Motor neuron (in vitro differentiated cells): ENCODE data around the gene MAJIN. TPM values are rescaled to one million over a fixed set of nuclear protein-coding genes. Genes with fewer than 3 reads are reported as not detected.

Experiments
- ATAC-seq, 8 experiments: fragments of 200-7000 bp; cut with Tn5 transposase; replicated peaks in 6 of 8; 2 replicates each; pipeline ENCODE4 v1.8.0; 2021; ENCODE audit warnings: mild to moderate bottlenecking in 8 of 8, moderate library complexity in 8 of 8
- H3K27ac ChIP-seq, 2 donors: fragments of 250-450 bp; sonication (Bioruptor Pico); 2 replicates each; pipeline ENCODE4 v1.9.0; 2021; ENCODE audit warnings: antibody characterized with exemption in 2 of 2, mild to moderate bottlenecking in 2 of 2, moderate library complexity in 1 of 2
- H3K4me1 ChIP-seq, 2 donors: fragments of 250-450 bp; sonication (Bioruptor Pico); replicated peaks in 1 of 2; 2 replicates each; pipeline ENCODE4 v1.6.1; 2021; ENCODE audit warnings: antibody characterized with exemption in 2 of 2, mild to moderate bottlenecking in 2 of 2, moderate library complexity in 1 of 2
- H3K4me3 ChIP-seq, 5 donors: fragments of 250-450 bp; sonication (Bioruptor Pico); 2 replicates each; pipeline ENCODE4 v1.9.0; 2021; ENCODE audit warnings: antibody characterized with exemption in 5 of 5, mild to moderate bottlenecking in 5 of 5, moderate library complexity in 4 of 5
- WGBS, 10 experiments: fragments of 450-650 bp; shearing (Covaris generic); methylation state at CpG; one replicate each; pipeline ENCODE4 v1.0.0; 2022; 5-methylcytosine and 5-hydroxymethylcytosine counted together
- in situ Hi-C, 9 experiments: fragments of 400-800 bp; cut with MboI; loops; one replicate each; pipeline ENCODE4 v1.15.0; 2021; ENCODE audit warnings: low sequenced_read_pairs in 9 of 9, low pct_unique_long_range_greater_than_20kb in 2 of 9; ENCODE audit not compliant: unreplicated experiment in 9 of 9
- total RNA-seq, 8 experiments: library from RNA; unstranded; fragments of 300-600 nt; gene quantifications; 2 replicates each; pipeline versions ENCODE4 v1.2.3 to v1.2.4, GENCODE V29; 2022

The MAJIN gene
- total RNA-seq, 8 experiments from 2014 or later: 0.11 to 1.8 (median 0.18) TPM; not detected in 4

DNA sequence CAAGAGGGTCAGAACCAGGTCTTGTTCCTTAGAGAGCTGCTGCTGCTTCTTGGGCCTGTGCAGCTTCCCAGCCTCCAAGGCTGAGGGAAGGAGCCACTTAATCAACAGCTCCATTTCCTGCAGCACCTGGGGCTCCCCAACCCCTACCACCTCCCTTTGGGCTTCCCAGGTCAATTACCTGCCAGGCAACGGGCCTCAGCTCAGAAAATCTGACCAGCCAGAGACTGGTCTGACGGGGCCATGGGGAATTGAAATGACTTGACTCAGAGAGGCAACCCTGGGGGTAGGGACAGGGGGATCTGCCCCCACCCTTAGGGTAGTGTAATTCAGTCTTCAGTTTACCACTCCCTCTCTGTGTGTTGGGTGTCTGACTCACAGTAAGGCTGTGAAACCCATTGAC is 4.7 kb upstream of the MAJIN start:
- WGBS, 10 experiments: 60 to 63% methylated on average over 1 to 2 of the region's 2 CpGs; no CpG with 5 or more reads in 8 of the 10 experiments
- Histone ChIP-seq H3K4me1 (no peaks in the 10 kb centered on the region), H3K27ac (no peak overlapping the region), H3K4me3 (no peak overlapping the region)
- in situ Hi-C loops: no loop called here
- ATAC-seq: no peak

DNA sequence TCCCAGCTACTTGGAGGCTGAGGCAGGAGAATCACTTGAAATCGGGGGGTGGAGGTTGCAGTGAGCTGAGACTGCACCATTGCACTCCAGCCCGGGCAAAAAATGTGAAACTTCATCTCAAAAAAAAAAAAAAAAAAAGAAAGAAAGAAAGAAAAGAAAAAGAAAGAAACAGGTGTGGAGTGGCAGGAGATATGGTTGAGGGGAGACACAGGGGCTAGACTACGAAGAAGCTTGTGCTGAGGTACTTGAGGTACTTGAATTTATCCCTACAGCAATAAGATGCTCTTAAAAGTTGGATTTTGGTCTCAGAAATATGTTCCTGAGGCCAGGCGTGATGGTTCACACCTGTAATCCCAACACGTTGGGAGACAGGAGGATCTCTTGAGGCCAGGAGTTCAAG is 2.2 kb upstream of the MAJIN start:
- H3K4me3 ChIP-seq: no peak overlapping the region
- H3K4me1 ChIP-seq: no peaks in the 10 kb centered on the region
- WGBS, 10 experiments: 19 to 76% (median 57%) methylated on average over 2 to 5 of the region's 5 CpGs
- no peak overlapping the region for H3K27ac ChIP-seq
- in situ Hi-C loops: no loop called here
- no peak for ATAC-seq

DNA sequence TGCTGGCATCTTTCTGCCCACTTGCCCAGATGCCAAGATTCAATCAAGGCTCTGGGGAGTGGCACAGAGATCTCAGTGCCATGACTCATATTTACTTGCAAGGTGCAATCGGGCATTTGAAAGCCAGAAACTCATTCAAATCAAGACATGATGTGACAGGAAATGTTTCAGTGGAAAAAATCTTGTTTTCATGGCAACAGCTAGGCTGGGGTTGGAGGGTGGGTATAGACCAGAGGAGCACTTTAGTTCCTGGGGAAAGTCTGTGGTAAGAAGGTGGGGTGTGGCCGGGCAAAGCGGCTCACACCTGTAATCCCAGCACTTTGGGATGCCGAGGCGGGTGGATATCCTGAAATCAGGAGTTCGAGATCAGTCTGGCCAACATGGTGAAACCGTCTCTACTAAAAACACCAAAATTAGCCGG is 1.2 kb downstream of the MAJIN start:
- 0 to 100% (median 90%) methylated on average over 1 to 5 of the region's 8 CpGs; no CpG with 5 or more reads in 3 of the 10 experiments for WGBS, 10 experiments
- no peak overlapping the region for H3K27ac ChIP-seq
- in situ Hi-C loops: no loop called here
- no peaks in the 10 kb centered on the region for H3K4me1 ChIP-seq
- no peak for ATAC-seq
- H3K4me3 ChIP-seq: no peak overlapping the region

DNA sequence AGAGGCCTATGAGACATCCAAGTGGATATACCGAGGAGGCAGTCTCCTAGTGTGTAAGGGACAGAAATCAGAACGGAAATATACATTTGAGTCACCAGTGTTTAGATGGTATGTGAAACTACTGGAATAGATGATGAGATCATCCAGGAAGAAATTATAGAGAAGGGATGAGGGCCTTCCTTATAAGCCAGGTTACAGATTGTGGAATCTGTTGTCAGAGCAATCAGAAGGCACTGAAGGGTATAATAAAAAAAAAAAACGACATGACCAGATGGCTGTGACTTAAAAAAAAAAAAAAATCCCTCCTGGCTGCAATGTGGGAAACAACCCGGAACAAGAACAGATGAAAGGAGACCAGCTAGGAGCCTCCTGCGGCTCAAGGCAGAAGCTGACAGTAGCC is 2.7 kb downstream of the MAJIN start:
- ATAC-seq: peak in 6 of 8 experiments; percentile 17 to 98 (median 91)
- WGBS, 10 experiments: 10 to 70% (median 38%) methylated on average over 2 to 5 of the region's 5 CpGs
- in situ Hi-C loops: no loop called here
- Histone ChIP-seq H3K4me3 (no peak overlapping the region), H3K27ac (no peak overlapping the region), H3K4me1 (no peaks in the 10 kb centered on the region)

DNA sequence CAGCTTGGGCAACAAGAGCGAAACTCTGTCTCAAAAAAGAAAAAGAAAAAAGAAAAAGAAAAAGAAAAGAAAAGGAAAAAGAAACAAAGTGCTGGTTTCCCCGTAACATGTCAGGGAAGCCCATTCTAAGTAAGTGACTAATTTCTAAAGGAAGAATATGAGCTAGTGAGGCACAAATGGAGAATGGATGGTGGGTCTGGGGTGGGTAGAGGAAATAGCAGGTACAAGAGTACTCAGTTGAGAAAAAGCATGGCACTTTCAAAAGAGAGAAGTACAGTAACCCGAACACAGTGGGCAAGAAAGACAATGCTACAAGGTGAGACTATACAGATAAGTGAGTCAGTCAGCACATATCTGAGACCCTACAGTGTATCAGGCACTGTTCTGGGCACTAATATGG is 4.5 kb downstream of the MAJIN start:
- no peaks in the 10 kb centered on the region for H3K4me1 ChIP-seq
- no peak overlapping the region for H3K27ac ChIP-seq
- in situ Hi-C loops: no loop called here
- no peak overlapping the region for H3K4me3 ChIP-seq
- no peak for ATAC-seq
- 73 to 100% (median 91%) methylated on average over 1 to 3 of the region's 3 CpGs for WGBS, 10 experiments

DNA sequence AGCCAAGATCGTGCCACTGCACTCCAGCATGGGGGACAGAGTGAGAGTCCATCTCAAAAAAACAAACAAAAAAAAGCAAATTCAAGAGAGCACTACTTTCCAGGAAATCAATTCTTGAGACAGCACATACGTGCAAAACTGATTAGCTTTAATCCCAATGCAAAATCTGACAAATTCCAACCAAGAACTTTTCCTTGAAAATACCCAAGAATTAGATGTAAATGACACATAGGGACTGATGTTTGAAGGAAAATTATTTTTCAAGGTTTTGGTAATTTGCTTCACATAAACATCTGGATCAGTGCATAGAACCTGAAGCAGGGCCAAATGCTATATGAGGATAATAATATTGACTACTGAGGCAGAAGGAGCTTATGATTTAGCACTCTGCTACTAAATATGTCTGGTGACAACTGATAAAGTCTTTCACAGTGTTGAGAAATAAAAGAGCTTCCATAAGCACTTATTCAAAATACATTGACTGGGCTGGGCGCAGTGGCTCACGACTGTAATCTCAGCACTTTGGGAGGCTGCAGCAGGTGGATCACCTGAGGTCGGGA is 8.8 kb downstream of the MAJIN start:
- Histone ChIP-seq H3K4me3 (no peak overlapping the region), H3K27ac (no peak overlapping the region), H3K4me1 (no peaks in the 10 kb centered on the region)
- in situ Hi-C loops: no loop called here
- 57 to 91% (median 78%) methylated on average over 1 to 5 of the region's 5 CpGs; no CpG with 5 or more reads in 1 of the 10 experiments for WGBS, 10 experiments
- ATAC-seq: no peak

DNA sequence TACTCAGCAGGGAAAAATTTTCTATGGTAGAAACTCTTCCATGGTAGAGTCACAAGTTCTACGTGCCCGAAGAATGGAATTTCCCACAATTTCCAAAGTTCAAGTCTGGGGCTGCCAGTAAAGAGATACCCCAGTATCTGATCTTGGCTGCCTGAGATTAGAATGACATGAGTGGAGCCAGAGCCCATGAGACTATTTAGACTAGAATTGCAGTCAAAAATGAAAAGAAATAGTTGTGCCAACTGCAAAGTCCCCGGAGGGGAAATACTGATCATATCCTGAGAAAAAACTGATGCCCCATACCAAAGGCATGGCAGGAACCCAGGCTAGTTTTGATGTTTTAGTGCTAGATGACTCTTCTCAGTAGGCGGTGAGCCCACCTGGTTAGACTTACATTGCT is 11.2 kb downstream of the MAJIN start:
- in situ Hi-C loops: no loop called here
- H3K27ac ChIP-seq: no peak overlapping the region
- no peak for ATAC-seq
- H3K4me3 ChIP-seq: no peak overlapping the region
- 56 to 100% (median 84%) methylated on average over 1 to 4 of the region's 4 CpGs; no CpG with 5 or more reads in 3 of the 10 experiments for WGBS, 10 experiments
- H3K4me1 ChIP-seq: no peaks in the 10 kb centered on the region

DNA sequence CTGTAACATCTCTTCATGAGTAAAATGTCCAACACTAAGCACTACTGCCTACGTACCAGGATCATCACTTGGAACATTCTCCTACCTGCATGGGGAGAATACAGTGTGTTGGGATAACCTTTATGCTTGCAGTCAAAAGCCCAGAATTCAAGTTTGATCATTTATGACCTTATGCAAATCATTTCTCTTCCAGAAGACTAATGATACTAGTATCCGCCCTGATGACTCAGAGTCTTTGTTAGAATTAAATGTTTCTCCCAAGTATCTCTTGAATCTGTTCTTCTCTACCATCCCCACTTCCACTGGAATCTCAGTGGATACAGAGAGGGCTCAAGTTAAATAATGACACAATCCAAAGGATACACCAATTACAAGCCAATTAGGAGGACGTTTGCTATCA is 12.4 kb downstream of the MAJIN start:
- WGBS, 10 experiments: 6 to 100% (median 59%) methylated on average over 1 to 3 of the region's 3 CpGs; no CpG with 5 or more reads in 1 of the 10 experiments
- no peak overlapping the region for H3K27ac ChIP-seq
- H3K4me3 ChIP-seq: no peak overlapping the region
- H3K4me1 ChIP-seq: no peaks in the 10 kb centered on the region
- in situ Hi-C loops: no loop called here
- ATAC-seq: peak in 4 of 8 experiments; percentile 20 to 97 (median 66)

DNA sequence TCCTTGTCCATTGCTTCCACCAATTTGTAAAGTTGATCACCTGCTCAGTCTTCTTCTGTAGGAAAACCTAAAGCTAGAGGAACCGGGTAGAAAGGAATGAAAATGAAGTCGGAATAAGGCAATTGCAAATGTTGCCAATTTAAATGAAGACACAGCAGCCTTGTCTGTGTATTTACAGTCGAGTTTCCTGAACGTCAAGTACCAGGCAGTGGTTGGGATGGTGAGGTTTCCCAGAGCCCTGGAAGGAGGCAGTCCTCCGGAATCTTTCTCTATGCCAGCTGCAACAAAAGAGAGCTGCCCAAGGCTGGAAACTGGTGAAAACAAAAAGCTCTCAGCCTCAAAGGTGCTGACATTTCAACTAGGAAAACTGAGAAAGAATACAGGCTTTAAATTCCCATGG is 17.7 kb downstream of the MAJIN start:
- in situ Hi-C loops: no loop called here
- WGBS, 10 experiments: 4 to 88% (median 36%) methylated on average over 1 to 5 of the region's 5 CpGs; no CpG with 5 or more reads in 1 of the 10 experiments
- no peak for ATAC-seq
- H3K4me3 ChIP-seq: no peak overlapping the region
- H3K27ac ChIP-seq: no peak overlapping the region
- H3K4me1 ChIP-seq: no peaks in the 10 kb centered on the region

DNA sequence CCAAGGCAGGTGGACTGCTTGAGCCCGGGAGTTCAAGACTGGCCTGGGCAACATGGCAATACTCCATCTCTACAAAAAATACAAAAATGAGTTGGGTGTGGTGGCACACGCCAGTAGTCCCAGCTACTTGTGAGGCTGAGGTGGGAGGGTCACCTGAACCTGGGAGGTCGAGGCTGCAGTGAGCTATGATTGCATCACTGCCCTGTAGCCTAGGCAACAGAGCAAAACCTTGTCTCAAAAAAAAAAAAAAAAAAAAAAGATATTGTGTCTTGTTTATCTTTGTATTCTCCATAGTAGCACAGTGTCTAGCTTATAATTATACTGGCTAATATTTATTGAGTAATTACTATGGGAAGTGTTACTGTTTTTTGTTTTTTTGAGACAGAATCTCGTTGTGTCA is 20.4 kb downstream of the MAJIN start:
- H3K27ac ChIP-seq: no peak overlapping the region
- ATAC-seq: no peak
- WGBS, 10 experiments: 10 to 83% (median 70%) methylated on average over 1 to 4 of the region's 4 CpGs; no CpG with 5 or more reads in 3 of the 10 experiments
- no peak overlapping the region for H3K4me3 ChIP-seq
- H3K4me1 ChIP-seq: no peaks in the 10 kb centered on the region
- in situ Hi-C loops: no loop called here

DNA sequence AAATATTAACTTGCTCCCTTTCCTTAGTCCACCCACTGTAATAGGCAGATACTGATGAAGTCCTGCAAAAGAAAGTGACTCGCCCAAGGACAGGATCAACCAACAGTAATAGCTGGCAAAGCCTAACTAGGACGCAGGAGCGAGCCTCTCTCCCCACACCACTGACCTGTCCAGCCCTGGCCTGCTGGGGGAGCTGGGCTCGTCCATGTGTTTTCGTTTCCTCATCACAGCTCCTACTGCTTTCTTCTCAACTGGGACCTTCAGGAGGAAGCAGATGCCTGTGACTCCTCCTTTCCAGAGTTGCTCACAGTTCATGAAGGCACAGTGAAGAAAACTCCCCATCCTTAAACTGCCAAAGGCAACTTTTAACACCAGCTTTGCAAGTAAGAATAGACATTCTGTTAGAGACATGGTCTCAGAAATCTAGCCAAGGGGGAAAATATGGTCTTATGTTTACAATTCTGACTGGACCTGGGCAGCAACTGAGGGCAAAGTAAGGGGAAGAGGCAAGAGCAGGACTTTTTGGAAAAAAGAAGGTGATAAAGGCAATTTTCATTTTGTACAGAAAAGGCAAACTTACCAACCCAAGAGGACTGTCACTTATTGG is 24.6 kb downstream of the MAJIN start:
- no peaks in the 10 kb centered on the region for H3K4me1 ChIP-seq
- peak in 3 of 8 experiments; percentile 50 to 89 (median 72) for ATAC-seq
- H3K27ac ChIP-seq: no peak overlapping the region
- in situ Hi-C loops: no loop called here
- H3K4me3 ChIP-seq: no peak overlapping the region
- 39 to 94% (median 67%) methylated on average over 1 to 5 of the region's 5 CpGs; no CpG with 5 or more reads in 2 of the 10 experiments for WGBS, 10 experiments

DNA sequence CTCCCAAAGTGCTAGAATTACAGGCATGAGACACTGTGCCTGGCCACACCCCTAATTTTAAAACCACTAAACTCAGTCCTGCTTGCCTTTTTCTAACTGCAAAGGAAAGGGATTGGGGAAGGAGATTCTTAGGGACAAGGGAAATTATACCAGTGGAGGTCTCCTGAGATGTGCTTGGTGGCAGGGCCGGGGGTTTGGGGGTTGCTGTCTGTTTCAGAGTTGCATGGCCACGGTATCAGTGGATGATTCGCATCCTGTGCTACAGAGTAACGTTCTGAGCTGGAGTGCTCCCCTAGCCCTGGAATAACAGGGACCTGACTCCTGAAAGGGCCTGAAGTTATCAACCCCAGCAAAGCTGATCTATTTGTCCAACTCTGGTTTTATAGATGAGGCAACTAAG is 35.4 kb downstream of the MAJIN start:
- H3K4me1 ChIP-seq: no peaks in the 10 kb centered on the region
- H3K4me3 ChIP-seq: no peak overlapping the region
- WGBS, 10 experiments: 10 to 83% (median 81%) methylated on average over 1 to 4 of the region's 4 CpGs; no CpG with 5 or more reads in 6 of the 10 experiments
- no peak overlapping the region for H3K27ac ChIP-seq
- in situ Hi-C loops: no loop called here
- ATAC-seq: peak in 1 of 8 experiments; percentile 15

DNA sequence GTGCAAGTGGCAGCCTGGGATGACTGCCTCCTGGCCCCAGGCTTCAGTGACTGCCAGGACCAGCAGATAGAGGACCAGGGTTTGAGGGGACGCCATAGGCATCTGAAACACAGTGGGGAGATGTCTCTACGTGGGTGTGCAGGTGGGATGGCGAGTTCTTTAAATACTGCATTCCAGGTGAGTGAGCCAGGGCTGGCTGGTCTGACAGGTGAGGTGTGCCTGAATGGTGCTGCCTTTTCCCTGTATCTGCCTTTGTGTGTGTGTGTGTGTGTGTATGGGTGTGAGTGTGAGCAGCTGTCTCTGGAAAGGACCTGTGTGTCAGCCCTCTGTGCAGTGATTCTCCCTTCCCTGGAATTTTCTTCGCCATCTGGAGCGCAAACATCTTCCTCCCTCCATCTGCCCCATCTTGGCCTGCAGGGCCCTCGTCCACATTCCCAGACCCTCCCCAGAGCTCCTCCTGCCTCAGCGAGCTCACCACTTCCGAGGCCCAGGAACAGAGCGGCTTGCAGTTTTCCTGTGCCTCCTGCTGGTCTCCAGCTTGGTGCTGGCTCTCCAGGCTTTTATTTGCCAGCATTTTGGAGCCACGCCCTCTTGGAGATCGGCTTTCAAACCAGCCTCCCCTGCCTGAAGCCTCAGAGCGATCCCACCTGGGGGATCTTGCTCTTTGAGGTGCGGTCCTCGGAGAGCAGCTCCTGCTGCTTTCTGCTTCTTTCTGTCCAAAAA is 36.4 kb downstream of the MAJIN start, which contains the start of gene GPHA2:
GPHA2 (minus strand) TSS at position 535 of the 723 bp plus-strand sequence; CDS start at position 102, 433 bp downstream.
- in situ Hi-C loops: no loop called here
- Histone ChIP-seq H3K4me3 (no peak within 1 kb of the TSS), H3K27ac (no peak within 1 kb of the TSS), H3K4me1 (no peaks in the 10 kb centered on the region)
- peak in 7 of 8 experiments; percentile 6 to 90 (median 21) for ATAC-seq
- WGBS, 10 experiments: 26 to 60% (median 53%) methylated on average over 1 to 8 of the region's 14 CpGs; no CpG with 5 or more reads in 4 of the 10 experiments
